HG03469 (cell line): ENCODE results near the gene LRRFIP1.

ENCODE experiments used
- ATAC-seq: cut with Tn5 transposase; IDR thresholded peaks from one replicate; pipeline ENCODE4 v1.9.1; 2021; ENCODE audit warnings: mild to moderate bottlenecking, moderate library complexity, moderate number of reproducible peaks; ENCODE audit not compliant: unreplicated experiment

The LRRFIP1 gene

DNA sequence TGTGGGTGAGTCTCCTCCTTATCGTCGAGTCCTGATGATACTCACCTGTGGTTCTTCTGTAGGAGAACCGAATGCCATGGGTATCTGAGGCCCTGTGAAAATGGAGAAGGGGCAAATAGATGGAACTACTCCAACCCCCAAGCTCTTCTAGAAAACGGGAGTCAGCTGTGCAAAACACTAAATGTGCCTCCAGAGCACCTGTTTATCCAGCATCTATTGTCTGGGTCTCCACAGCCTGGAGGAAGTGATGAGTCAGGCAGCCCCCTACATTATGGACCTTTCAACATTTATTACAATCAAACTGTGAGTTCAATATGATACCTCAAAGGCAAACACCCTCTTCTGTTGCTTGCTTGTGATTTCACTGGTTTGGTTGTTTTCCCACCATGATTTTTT, 9.8 kb upstream of the LRRFIP1 start:
- ATAC-seq: no peak

DNA sequence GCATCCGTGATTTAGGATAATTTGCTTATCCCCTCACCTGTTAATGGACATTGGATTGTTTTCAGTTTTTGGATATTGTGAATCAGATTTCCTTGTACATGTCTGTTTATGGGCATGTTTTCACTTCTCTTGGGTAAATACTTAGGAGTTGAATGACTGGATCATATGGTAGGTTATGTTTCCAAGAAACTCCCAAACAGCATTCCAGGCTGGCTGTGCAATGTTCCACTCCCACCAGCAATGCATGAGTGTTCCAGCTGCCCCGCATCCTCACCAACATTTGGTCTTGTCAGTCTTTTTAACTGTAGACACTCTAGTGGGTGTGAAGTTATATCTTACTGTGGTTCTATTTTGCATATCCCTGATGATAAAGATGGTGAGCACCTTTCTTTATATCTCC, 8.9 kb upstream of the LRRFIP1 start:
- ATAC-seq: no peak

DNA sequence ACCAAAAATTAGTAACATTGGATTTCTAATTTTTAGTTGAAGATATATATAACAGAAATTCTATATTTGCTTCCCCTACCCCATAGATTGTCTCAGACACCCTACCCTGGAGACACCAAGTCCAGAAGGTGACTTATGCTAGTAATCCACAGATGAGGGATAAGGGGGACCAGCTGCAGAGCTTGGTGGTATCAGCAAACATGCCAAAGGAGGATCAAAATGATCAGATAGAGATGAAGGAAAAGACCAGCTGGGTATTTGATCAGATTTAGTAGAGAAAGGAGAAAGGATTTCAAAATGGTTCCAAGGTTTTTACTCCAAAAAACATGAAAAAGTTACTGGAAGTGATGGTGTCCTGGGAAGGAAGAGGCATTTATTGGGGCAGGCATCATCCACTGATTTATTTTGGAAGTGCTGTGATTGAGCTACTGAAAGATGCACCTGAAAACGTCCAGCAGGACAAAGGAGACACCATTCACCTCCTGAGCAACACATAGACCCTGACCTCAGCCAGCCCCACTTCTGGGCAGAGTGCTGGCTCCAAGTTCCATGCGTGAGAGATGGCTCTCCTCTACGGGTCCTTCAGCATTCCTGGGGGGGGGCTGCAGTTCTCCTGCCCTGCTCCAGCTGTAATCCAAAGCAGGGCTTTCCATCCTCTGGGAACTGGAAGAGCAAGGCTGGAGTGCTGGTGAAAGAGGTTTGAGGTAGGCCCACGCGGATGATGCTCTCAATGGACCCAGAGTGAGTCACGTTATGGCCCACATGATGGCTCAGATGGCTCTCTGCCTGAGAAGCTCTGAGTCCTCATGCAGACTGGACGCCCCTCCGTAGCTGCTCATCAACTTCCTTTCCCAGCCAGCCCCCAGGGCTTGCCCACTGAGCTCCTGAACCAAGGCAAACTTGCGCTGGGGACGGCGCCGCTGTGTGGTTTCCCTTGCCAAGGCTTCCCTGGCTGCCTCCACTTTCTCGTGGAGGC, 3.7 kb upstream of the LRRFIP1 start:
- no peak for ATAC-seq

DNA sequence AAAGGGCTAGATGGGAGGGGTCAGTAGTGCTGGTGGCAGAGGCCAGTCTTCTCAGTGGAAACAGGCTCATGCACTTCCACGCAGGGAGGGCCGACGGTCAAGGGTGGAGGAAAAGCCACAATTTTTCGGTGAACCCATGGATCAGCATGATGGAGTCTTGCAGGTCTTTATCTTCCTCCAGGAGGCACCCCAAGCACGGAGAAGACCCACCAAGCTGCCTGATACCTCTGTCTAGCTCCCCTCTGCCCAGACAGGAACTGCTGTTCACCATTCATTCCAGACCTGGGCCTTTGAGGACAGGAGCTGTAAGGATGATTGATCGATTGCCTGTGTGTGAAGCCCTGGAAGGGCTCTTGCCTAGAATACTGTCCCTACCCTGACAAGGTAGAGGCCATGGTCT, 2.8 kb upstream of the LRRFIP1 start:
- ATAC-seq: no peak

DNA sequence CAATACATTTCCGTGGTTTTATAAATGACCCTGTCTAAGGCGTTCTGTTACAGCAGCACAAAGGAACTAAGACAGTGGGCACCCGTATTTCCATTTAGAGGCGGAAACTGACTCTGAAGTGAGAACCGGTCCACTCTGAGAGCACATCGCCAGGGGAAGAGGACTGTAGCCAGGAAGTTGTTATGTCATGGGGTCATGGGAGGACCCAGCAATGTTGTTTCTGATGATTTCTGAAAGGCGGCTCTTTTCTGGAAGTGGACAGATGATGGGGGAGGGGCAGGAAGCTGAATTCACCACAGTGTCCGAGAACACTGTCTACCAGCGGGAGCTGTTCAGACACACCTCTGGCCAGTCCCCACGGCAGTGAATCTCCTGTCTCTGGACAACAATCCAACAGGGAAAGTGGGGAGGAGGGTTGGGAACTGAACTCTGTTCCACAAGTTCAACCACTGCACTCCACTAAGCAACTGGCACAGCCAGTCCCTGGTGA, 2.1 kb upstream of the LRRFIP1 start:
- ATAC-seq: no peak

DNA sequence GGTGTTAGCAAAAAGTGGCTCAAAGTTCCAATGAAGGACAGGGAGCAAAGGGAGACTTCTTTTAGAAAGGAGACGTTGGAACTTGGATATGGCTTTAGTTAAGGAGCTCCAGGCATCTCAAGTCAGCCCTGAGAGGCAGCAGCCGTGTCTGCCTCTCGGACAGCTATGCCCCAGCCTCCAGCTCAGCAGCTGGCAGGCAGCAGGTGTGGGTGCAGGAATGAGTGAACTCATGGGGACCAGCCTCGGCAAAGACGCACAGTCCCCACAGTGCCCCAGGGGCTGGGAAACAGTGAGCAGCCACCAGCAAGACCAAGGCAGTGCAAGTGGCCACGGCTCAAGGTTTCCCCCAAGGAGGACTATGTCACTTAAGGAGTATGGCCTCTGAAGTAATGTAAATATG, 1.6 kb upstream of the LRRFIP1 start:
- ATAC-seq: no peak

DNA sequence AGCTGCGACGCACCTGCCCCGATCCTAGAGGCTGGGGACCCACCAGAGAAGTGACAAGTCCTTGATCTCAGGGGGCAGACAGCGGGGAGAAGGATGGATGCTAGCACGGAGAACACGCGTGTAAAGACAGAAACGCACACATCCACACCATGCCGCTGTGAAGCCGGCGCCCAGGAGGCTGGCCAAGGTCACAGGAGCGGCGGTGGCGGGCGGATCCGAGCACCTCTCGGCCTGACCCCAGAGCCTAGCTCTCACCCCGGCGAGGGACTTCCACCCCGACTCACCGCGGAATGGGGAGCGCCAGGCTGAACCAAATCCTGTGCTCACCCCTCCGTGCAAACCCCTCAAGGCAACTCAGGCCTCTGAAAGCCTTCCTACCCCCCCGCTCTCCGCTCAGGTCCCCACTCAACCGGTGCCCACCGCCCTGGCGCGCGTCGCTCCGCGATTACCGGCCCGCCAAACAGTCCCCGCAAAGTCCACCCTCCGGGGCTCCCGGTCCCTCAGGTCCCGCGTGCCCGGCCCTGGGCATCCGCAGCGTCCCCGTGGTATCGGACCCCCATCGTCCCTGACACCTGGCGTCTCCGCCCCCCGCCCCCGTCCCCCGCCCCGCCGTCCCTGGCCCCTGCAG, 460 bp upstream of the LRRFIP1 start:
- no peak for ATAC-seq

DNA sequence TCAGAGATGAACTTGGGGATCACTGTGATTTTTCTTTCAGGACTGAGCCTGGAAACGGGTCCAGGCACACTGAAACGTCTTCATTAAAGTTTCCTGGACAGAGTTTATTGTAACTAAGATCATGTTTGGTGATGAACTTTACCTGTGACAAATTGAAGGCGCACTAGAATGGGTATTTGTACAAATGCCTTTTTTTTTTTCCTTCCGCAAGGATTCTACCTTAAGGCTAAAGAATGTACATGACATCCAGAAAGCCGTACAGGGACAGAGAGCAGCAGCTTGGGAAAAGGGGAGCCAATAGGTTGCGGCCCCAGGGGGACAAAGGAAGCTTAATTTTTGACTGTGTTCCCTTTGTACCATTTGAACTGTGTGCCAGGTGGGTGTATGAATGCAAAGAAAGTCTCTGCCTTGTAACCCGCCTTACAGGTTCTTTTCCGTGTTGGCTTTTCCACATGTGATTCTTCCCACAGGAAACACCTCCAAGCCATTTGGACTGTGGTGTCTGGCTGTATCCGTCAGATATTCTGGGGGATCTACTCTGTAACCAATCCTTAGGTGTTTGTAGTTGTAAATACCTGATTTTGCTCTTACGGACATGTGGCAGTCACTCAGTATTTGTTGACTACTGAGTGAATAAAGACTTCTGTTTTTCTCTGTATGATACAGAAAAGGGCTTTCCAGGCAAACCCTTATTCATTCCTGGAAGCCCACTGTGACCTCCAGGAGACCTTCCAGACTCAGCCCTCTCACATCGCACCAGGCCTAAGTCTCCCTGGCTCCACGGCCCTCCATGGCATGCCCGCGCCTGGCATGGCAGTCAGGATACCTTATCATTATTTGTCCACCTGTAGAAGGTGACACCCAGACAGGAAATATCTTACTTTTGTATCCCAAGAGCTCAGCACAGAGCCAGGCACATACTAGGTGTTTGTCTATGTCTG, 1.1 kb downstream of the LRRFIP1 start:
- no peak for ATAC-seq

DNA sequence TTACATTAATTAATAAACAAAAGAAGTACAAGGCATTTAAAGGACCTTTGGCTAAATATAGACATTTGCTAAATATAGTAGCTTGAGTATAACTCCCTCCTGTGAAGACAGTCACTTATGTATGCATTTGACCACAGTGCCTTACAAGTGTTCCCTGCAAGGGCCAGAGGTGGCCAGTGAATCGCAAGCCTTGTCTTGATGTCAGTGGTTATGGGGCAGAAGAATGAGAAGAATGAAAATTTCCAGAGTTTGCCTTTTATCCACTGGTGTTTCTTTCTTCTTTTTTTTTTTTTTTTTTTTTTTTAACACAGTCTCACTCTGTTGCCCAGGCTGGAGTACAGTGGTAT, 1.8 kb downstream of the LRRFIP1 start:
- ATAC-seq: no peak

DNA sequence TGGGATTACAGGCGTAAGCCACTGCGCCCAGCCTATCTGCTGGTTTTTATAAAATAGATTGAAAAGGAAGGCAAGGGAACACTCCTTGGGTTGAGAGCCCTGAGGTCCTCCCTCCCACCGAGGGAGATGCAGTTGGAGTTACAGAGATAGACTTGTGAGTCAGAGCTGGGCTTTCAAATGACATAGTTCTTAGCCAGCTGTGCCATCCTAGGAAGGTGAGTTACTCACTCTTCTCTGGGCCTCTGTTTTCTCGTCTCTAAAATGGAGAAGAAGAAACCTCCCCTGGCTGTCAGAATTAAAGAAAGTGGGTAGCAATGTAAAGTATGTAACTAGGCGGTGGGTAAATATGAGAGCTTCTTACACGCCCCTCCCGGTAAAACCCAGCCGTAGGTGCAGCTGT, 2.4 kb downstream of the LRRFIP1 start:
- ATAC-seq: no peak

DNA sequence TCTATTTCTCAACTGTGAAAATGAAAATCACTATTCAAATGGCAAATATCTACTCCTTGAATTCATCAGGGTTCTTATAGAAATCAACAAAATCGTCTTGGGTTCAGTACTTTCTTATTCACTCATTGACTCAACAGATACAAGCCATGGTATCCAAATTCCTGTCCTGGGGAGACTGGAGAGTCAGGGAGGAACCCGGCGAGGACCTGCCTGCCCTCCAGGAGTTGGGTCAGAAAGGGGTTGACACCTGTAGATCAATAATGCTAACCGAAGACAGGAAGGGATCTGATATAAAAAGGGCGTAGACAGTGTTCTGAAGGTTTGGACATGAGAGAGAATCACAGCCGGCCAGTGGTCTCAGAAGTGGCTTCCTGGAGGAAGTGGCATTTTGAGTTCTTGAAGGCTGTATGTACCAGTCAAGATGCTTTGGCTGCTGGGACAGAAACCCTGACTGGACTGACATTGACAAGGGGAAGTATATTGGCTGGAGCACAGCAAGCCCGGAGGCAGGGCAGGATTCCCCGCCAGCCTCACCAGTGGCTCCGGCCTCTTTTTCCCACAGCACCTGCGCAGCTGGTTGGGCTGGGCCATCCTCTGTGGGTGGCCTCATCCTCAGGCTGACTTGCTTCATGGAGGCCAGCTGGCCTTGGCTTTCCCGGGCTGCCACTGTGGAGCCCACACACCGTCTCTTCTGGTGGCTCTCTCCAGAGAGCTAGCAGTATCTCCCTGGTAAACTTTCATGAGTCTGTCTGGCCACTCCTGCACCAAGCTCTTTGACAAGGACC, 3.0 kb downstream of the LRRFIP1 start:
- ATAC-seq: no peak

DNA sequence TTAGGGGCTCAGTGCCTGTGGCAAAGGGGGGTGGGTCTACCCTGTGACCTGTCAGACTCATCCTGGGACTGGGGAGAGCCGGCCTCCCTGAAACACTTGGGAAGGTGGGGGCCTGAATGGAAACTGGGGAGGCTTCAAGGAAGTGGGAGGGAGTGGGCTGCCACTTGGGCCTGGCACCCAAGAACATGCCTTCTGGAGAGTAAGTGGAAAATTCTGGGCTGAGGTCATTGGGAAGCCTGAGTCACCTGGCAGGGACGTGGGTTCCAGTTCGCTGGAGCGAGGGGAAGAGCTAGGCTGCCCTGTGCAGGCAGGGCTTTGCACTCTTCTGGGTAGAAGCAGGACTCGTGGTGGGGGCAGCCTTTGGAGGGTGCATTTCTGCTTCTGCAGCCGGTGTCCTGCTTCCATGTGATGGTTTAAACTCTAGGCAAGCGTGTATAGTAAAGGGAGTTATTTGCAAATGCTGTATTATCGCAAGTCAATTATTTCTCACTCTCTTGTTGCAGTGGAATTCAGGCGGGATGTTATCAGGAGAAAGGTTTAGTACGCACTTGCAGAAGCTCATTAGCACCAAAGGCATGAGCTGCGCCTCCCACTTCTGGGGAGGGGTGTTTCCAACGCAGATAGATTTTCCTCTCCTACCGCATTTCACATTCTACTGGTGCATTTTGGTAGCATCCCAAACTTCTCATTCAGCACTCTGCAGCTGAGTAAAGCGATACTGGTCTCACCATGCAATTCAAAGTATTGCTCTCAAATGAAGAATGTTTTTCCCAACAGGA, 3.8 kb downstream of the LRRFIP1 start:
- ATAC-seq: no peak

DNA sequence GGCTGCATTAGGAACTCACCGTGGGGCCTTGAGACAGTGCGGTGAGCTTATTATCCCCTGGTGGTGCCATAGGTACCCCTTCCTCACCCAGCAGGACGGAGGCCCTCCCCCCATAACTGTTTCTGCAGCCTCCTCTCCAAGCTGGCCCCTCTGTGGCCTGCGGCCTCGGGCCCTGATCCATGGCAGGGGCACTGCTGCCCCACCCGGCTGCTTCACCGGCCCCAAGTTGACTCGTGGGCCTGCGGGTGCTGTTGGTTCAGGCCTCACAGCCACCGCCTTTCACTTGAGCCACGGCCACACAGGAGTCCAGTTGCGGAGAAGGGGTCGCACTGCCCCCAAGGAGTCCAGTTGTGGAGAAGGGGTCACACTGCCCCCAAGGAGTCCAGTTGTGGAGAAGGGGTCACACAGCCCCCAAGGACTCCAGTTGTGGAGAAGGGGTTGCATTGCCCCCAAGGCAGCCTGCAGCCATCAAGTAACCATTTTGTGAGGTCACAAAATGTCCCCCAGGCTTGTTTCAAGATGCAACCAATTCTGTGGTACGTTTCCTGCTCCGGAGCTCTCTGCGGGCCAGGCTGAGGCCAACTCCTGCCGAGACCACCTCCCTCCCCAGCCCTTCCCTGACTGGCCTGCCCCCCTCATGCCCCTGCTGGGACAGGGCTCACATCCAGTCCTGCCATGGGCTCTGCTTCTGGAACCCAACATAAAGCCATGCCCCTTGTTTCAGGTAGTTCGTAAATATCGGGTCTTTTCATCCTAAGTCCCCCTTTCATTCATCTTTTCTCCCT, 4.6 kb downstream of the LRRFIP1 start:
- no peak for ATAC-seq

DNA sequence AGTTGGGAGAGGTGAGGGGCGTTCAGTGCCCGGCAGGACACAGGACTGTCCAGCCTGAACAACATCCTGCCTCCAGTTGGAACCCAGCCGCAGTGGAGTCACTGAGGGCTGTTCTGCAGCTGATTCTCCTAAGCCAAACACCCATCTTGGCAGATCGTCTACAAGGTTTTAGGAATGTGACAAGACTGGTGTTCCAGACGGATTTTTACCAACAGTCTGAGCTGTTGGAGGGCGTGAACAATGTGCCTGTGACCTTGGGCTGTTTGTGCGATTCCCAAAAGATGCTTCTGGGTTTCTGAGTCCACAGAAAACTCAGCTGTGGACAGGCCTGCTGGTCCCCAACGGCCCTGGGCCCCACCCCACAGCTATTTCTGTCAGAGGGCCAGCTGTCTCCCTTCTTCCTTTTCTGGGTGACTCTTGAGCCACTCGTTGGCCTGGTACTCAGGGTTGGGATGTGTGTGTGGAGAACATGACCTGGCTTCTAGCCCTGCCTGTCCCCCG, 5.7 kb downstream of the LRRFIP1 start:
- no peak for ATAC-seq

DNA sequence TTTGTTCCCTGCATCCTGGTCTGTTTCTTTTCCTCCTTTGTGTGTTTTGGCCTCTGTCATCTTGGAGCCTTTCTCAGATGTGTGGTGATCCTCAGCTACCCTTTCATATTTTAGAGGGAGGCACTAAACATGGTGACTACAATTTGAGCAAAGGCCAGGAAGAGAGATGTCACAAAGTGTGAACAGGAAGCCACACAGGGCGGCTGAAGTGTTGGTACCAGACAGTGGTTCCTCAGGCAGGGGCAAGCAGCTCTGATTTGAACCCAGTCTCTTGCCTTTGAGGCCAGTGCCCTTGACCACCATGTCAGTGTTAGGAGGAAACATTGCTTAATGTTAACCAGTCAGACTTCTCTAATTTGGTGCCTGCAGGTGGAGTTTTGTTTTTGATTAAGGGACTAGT, 9.2 kb downstream of the LRRFIP1 start:
- ATAC-seq: no peak

DNA sequence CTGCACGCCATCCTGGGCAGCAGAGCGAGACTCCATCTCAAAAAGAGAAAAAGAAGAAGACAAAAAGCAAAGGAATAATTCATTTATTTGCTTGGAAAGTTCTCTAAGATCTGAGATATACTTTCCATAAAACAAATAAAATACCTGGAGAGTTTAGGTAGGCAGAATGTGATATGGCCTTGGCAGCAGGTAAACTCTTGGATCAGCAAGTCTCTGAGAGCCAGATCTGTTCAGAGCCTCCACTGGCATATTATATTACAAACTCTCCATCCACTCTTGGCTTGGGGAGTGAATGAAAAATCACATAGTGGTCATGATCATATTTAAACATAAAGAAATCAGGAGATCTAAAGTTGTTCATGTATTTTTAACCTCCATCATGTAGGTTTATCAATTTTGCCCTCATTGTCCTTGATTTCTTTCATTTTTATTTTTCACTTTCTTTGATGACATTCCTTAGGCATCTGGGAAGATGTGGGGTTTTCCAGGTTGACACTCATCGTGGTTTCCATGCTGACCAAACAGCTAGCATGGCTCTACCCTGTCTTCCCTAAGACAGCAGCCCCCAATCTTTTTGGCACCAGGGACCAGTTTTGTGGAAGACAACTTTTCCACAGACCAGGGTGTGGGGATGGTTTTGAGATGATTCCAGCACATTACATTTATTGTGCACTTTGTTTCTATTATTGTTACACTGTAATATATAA, 10.2 kb downstream of the LRRFIP1 start:
- ATAC-seq: no peak

DNA sequence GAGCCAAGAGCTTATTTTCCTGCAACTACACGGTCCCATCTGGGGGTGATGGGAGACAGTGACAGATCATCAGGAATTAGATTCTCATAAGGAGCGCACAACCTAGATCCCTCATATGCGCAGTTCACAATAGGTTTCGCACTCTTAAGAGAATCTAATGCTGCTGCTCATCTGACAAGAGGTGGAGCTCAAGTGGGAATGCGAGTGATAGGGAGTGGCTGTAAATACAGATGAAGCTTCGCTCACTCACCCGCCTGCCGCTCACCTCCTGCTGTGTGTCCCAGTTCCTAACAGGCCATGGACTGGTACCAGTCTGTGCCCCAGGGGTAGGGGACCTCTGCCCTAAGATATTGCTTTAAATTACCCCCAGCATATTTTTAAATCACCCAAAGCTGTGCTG, 10.8 kb downstream of the LRRFIP1 start:
- ATAC-seq: no peak
